ENCODE results near the gene MED27.
A peak's percentile ranks its signal among the peaks of the same experiment; 100 is the strongest.

Gene MED27

DNA sequence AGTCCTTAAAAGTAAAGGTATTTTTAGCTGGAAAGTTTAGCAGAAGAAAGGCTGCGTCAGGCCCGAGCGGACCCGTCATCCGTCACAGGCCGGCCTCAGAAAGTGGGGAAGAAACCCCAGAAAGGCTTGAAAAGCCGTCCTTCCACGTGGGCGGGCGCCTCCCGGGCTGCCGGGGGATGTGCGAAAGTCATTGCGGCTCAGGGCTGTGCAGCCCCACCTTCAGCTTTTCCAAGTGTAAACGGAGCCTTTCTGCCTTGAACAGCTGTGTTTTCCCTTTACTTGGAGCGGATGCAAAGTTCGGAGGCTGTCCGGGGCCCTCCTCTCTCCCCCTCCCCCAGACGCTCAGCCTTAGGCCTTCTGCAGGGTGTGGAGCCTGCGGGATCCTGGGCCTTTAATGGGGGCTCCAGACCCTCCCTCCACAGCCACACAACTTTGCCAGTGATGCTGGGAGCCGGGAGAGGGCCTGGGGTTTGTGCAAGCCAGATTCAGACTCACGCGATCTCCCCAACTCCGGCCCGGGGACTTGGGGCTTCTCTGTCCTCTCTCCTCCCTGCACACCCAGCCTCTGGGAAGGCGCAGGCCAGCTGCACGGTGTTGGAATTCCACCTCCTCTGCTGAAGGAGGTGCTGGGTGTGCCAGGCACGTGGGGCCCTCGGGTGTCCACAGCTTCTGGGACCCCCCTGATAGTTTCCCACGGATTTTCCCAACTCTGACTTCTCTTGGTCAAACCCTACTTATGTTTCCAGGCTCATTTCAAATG, 244.3 kb downstream of the MED27 start:
- DNase-seq (ENCODE audit: low spot score), result no peak

DNA sequence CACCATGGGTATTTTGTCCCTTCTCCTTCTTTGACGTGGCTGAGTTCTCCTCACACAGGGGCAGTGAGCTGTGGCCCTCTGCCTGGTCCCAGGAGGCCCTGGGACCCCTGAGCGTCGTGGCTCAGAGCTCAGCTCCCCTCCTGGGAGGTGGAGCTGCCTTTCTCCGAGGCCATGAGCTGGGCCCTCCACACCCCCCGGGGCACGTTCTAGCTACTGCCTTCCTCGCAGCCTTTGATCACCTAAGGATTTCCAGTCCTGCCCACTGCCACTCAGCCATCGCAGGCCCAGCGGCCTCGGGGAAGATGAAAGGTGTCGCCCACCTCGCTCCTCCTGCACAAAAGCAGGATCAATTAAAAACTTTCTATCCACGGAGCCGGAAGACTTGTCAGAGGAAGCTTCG, 244.9 kb downstream of the MED27 start:
- DNase-seq (ENCODE audit: low spot score), result no peak

GRCh38 chr9:131833906-131834305, 245.8 kb downstream of the MED27 start:
- peak; percentile 61 for DNase-seq (ENCODE audit: low spot score)

DNA sequence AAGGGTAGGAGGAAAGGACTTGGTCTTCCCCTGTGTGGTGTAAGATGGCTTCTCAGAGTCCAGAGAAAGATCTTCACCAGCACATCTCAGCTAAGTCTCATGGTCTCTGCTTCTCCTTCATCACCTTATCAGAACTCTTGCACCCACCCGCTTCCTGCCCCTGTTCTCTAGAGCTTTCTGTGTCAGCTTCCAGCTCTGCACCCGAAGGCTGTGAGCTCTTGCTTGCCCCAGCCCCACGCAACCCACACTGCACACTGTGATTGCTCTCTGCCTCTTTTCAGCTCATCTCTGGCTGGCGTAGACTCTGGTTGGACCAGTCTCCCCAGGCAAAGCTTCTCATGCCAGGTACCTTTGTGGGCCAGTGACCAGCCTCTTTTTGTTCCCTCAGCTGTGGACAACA, 246.6 kb downstream of the MED27 start:
- no peak for DNase-seq (ENCODE audit: low spot score)

- no peak for DNase-seq (ENCODE audit: low spot score)
These were observed 248.1 kb downstream of the MED27 start for GRCh38 chr9:131831380-131832165.

DNA sequence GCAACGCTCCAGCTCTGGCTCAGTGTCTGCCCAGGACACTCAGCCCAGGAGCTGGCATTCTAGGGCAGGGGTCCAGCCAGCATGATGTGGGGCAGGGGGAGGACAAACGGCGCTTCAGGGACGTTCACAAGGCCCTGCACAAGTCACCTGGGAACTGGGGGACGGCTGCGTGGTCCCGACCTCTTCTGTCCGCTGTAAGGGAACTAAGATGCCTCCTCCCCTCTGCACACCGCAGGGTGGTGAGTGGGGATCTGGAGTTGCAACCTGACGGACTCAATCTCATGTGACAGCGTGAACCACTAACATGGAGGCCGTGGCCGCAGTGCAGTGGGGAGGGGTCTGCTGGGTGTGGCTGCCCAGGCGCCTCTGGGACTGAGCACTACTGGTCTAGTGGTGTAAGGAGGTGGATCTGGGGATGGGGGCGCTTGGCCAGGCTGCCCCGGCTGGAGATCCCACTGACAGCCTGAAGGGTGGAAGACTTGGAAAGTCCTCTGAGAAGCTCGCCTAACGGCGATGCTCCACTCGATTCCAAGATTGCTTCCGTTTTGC, 251.8 kb downstream of the MED27 start:
- DNase-seq (ENCODE audit: low spot score), result no peak

- no peak for DNase-seq (ENCODE audit: low spot score)
These were observed 252.6 kb downstream of the MED27 start for GRCh38 chr9:131826966-131827525.

- DNase-seq (ENCODE audit: low spot score), result no peak
These were observed 253.6 kb downstream of the MED27 start for GRCh38 chr9:131826053-131826452.

DNA sequence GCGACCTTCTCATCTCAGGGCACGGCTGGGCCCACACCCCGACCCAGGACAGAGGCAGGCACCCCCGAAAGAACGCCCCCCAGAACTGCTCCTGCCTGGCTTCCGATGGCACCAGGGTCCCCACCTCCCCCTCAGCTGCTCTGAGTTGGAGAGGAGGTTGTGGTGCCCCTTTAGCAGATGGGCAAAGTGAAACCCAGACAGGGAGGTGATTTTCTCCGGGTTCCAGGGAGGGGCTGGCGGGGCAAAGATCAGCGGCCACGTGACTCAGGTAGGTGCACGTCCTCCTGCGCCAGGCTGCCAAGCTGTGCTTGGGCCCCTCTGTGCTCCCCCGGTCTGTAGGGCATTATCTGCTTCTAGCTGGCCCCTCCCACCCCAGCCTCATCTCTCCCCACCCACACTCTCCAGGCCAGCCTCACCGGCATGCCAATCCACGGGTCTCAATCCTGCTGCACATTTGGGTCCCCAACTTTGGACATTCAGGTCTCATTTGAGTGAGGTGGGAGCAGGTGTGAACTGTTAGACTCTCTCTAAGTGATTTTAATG, 254.6 kb downstream of the MED27 start:
- DNase-seq (ENCODE audit: low spot score), result no peak

GRCh38 chr9:131824155-131824594, 255.5 kb downstream of the MED27 start:
- no peak for DNase-seq (ENCODE audit: low spot score)

DNA sequence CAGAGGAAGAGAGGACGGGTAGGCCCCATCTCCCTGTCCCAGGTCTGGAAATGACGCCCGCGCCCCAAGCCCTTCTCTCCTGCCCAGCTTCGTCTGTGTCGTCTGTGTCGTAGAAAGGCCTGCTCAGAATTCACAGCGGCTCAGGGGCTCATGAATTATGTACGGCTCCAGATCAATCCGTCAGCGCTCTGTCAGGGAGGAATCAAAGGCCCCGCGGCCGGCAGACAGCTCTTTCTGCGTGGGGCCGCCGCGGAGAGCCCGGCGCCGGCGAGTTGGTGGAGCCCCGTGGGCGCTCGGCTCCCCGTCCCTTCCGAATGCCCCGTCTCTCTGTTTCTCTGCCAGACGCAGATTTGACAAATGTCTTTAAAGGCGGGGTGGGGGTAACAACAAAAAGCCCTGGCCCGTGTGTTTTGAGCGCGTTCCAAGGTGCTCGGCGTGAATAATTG, 255.9 kb downstream of the MED27 start:
- DNase-seq (ENCODE audit: low spot score), result no peak

DNA sequence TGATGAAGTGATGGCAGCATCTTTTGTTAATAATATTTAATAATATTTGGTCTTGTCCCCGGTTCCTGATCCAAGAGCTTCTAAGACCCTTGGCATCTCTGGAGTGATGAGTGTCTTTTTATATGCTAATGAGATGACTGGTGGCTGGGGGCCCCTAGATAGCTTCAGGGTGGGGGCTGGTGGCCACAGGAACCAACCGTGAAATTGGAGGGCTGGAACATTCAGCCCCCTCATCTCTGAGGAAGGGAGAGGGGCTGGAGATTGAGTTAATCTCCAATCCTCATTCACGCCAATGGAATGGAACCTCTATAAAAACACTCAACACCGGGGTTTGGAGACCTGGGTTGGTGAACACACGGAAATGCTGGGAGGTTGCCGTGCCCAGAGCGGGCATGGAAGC, 261.6 kb downstream of the MED27 start:
- no peak for DNase-seq (ENCODE audit: low spot score)

DNA sequence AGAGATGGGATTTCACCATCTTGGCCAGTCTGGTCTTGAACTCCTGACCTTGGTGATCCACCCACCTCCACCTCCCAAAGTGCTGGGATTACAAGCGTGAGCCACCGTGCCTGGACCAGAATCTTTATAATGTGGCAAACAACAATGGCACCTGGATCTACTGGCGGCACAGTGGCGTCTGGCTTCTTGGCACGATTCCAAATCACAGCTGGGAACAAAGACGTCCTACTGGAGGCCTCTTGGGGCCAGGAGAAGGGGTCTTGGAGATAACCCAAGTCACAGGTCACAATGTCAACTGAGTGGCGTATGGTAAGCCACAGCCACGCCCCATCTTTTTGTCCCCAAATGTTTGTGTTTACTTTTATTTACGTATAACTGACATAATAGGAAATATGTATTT, 262.0 kb downstream of the MED27 start:
- no peak for DNase-seq (ENCODE audit: low spot score)

DNA sequence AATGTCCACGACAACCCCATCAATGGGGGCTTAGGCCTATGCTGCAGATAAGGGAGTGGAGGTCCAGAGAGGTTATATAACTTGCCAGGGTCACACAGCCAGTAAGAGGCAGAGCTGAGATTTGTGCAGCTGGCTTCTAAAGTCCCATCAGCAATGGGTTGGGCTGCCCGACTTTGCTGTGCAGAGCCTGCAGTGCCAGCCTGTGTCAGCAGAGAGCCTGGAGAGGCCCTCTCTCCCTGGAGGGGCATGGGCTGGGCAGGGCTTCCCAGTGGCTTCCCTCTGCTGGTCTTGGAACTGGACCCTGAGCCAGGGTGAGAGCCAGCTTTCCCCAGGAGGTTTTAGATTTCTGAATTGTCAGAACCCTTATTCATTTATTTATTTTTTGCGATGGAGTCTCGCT, 262.6 kb downstream of the MED27 start:
- DNase-seq (ENCODE audit: low spot score), result no peak

DNA sequence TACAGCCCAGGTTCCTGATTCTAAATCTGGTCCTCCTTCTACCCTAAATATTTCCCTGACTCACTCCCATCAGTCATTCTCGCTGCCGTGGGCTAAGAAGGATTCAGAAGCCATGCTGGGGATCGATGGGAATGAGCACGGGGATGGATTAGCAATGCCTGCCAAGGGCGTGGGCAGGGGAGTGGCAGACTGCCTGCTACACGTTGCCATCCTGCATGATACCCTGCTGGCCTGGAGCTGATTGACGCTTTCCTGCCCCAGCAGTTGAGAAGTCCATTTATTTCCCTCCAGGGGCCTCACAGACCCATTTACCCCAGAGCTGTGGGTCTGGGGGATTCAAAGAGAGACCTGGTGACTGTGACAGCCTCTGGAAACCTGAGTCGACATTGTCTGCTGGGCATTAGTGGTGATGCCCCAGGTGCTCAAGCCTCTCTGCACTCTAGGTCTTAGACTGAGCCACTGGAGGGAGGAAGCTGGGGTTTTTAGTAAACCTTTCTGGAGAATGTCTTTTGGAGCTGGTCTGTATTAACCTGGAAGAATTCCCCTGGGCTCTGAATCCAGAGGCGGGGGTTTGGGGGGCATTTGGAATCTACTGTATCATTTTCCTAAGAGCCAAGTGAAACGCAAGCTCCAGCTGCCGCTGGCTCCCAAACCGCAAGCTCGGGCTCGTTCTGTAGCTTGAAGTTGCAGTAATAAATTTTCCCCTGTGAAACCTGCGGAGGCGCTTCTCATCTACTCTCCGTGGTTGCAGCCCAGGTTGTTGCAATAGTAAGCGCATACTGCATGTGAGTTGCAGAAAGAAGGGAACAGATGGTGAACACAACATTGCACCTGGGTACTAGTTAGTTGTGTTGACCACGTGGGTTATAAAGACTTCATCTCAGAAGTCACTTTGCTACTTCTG, 263.4 kb downstream of the MED27 start:
- peak; percentile 43 for DNase-seq (ENCODE audit: low spot score)

GRCh38 chr9:131814707-131815106, 265.0 kb downstream of the MED27 start:
- DNase-seq (ENCODE audit: low spot score), result no peak

DNA sequence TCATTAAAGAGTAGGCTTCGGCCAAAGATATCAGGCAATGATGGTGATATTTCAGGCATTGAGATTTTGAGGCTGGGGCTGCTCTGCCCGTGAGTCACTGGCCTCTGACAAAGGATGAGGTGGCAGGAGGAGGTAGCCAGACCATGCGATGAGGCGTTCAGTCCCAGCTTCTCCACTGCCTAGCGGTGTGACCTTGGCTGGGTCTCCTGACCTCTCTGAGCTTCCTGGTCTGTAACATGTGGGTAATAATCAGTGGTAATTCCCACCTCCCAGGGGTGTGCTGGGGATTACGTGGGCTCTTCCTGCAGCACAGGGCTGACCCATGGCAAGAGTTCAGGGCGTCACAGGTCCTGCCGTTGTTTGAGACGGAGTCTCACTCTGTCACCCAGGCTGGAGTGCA, 266.6 kb downstream of the MED27 start:
- DNase-seq (ENCODE audit: low spot score), result peak; percentile 46

GRCh38 chr9:131812116-131812790, 267.4 kb downstream of the MED27 start:
- DNase-seq (ENCODE audit: low spot score), result no peak

DNA sequence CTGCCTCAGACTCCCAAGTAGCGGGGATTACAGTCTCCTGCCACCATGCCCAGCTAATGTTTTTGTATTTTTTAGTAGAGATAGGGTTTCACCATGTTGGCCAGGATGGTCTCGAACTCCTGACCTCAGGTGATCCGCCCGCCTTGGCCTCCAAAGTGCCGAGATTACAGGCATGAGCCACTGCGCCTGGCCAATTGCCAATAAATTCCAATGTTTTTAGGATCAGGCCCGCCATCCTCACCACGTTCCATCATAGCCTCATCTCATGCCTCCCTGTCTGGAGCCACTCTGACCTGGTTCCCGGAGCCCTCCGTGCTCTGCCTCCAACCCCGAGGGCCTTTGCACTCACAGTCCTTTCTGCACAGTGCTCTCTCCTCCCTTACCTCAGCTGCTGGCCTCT, 268.3 kb downstream of the MED27 start:
- no peak for DNase-seq (ENCODE audit: low spot score)

DNA sequence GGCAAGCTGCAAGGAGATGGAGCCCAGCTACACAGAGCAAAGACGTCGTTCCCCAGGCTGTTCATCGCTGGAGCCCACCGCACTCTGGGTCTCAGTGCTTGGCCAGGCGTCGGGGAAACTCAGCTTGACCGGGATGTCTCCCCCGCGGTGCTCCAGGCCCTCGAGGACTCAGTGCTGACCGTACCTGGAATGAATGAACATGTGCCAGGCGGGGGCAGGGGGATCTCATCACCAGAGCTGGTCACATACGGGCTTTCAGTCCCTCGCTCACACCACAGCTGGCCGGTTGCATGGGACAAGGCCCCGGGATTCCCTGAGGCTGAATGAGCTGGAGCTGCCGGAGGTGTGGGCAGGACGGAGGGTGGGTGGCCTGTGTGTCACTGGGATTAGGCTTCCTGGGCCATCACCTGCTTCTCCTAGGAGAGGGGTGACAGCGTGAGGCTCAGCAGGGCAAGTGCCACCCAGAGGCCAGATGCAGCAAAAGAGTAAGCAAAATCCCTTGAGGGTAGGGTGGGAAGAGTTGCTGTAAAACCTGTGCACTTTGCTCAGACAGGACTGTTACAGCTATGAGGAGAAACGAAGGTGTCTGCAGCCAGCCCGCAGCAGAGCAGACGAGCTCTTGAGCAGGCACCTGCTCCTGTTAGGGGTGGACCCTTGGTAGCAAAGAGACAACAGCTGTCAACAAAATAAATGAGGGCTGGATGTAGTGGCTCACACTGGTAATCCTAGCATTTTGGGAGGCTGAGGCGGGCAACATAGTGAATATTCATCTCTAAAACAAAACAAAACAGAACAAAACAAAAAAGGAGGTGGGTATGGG, 269.1 kb downstream of the MED27 start:
- DNase-seq (ENCODE audit: low spot score), result no peak

Measured in RKO (cell line).